D341Med (cell line): ENCODE measurements around the gene RPTOR.

Source experiments
- DNase-seq: peaks from one replicate; pipeline ENCODE4 v3.0.0; 2012; ENCODE audit warnings: low spot score

The RPTOR gene

GRCh38 chr17:80850109-80850508 is 305.5 kb downstream of the RPTOR start:
- no peak for DNase-seq

GRCh38 chr17:80850817-80851216 is 306.2 kb downstream of the RPTOR start:
- DNase-seq = no peak

- no peak for DNase-seq
These were observed 306.8 kb downstream of the RPTOR start for GRCh38 chr17:80851277-80851925.

DNA sequence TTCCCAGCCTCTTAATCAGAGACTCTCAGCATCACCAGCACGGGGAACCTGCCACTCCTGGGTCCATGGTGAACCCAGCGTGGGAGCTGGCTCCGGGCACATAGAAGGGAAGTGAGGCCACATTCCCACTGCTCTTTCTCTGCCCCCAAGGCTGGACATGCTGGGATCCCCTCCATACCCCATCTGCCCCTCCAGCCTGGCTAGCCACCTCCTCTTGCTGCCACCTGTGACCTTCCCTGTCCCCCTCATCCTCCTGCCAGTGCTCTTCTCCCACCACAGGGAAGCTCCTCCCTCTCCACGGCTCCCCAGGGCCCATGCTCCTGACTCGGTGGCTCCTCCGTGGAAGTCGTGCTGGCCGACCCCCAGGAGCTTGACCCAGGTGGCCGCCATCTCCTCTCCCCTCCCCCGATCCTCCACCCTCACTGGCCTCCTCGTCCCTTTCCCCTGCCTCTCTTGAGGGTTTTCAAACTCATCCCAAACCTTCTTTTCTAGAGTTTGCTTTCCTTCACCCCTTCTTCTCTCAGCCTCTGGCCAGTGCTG is 307.9 kb downstream of the RPTOR start:
- no peak for DNase-seq

GRCh38 chr17:80853076-80853475 is 308.4 kb downstream of the RPTOR start:
- no peak for DNase-seq

GRCh38 chr17:80854220-80854619 is 309.6 kb downstream of the RPTOR start:
- no peak for DNase-seq

- no peak for DNase-seq
These were observed 310.7 kb downstream of the RPTOR start for GRCh38 chr17:80855196-80855947.

DNA sequence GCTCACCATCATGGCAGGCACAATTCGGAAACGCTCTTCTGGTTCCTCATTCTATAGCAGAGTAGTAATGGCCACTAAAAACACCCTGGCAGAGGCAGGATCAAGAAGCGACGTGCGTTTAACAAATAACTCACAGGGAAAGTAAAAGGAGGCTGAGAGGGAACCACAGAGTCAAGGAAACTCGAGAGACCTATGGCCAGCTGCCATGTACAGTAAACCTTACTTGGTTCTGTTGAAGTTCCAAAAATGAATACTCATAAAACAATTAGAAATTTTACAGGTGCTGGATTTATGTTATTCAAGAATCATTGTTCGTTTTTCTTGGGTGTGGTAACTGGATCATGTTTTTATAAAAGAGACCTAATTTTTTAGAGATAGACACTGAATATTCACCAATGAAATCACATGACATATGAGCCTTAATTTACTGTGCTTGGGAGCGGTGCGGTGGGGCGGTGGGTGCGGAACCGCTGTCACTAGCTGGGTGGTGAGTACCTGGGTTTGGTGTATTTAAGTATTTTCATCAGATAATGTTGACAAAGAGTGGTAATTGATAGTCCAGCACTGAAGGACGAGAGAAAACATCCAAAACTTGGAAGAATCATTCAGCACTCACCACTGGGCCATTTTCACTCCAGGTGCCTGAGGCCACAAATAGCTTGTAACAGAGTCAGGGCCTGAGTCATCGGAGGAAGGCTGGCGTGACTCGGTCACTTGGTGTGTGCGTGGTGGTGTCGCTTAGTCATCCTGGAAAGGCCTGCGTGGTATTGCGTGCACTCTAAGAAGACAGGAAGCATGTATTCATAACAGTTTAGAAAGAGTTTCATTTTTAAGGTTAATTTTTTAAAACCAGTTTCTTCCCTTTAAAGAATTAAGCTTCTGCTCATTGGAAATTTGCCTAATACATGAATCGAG is 311.6 kb downstream of the RPTOR start:
- no peak for DNase-seq

- no peak for DNase-seq
These were observed 312.5 kb downstream of the RPTOR start for GRCh38 chr17:80856863-80857755.

DNA sequence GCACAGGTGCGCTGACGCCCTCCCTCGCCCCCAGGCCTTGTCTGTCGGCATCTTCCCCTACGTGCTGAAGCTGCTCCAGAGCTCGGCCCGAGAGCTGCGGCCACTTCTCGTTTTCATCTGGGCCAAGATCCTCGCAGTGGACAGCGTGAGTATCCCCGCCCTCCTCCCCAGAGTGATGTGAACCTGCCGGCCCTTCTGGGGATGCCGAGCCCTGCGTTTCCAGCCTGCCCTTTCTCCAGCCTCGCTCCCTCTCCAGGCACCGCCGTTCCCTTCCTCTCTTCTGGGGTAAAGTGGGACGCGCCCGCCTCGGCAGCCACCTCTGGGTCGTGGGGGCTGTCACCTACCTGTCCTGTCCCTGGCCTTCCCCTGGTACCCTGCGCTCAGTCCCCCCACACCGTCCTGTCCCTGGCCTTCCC is 313.1 kb downstream of the RPTOR start:
- no peak for DNase-seq

GRCh38 chr17:80858301-80859001 is 313.8 kb downstream of the RPTOR start:
- DNase-seq = no peak

DNA sequence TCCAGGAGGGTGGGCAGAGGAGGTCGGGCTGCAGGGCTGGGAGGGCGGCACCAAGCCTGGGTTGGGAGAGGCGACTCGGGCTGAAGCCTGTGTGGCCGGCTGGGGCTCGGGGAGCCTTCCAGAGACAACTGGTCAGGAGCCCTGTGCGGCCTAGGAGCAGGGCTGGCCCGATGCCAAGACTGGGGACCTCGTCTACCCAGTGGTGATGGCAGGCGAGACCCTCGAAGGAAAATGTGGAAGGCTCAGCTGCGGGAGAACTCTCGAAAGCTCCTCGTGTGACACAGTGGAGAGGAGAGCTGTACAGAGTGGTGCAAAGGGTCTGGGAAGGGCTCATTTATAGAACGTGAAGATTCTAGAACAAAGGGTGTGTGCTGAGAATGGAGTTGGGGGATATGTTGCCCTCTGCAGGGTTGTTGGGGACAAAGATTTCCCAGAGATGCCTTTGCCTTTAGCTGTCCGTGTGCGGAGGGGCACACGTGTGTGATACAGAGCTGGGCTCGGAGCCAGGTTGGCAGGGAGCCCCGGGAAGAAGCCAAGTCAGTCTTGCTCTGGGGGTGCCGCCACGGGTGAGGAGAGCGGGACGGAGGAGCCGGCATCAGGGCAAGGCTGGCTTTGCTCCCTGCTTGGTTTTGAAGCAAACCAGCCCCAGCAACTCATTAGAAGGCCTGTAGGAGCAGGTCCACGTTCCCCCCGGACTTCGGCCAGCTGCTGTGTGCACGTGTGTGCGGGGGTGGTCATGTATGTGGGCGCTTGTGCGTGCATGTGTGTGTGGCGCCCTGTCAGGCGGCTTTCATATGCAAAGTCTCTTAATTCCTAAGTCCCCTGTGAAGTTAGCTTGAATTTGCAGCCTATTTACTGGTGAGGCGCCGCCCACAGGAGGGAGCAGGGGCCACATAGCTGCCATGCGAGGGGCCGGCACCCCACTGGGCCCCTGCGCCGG is 314.6 kb downstream of the RPTOR start:
- peak; percentile 64 for DNase-seq

- no peak for DNase-seq
These were observed 315.5 kb downstream of the RPTOR start for GRCh38 chr17:80860101-80860671.

GRCh38 chr17:80860703-80861417 is 316.2 kb downstream of the RPTOR start:
- DNase-seq = no peak

- no peak for DNase-seq
These were observed 316.8 kb downstream of the RPTOR start for GRCh38 chr17:80861418-80861815.

GRCh38 chr17:80861892-80862291 is 317.3 kb downstream of the RPTOR start:
- DNase-seq = no peak

- no peak for DNase-seq
These were observed 317.9 kb downstream of the RPTOR start for GRCh38 chr17:80862481-80862961.

DNA sequence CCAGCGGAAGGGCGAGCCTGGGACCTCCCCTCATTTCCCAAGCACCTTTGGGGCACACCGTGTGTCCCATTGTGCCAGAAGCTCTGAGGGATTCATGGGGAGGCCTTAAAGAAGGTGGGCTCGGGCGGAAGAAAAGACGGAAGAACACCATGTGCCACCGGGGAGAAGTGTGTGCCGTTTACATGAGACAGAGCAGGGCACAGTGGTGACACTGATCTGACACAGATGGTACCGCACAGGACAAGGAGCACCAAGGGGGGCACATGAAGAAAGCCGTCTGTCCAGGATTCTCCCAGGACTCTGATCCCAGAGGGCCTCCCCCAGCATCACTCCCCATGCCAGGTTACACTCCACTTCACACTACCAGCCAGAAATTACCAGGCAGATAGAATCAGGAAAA is 318.3 kb downstream of the RPTOR start:
- no peak for DNase-seq
